Calu3 (cell line): ENCODE results near the gene TCEAL1. TPM values are rescaled to one million over a fixed set of nuclear protein-coding genes. Genes with fewer than 3 reads are reported as not detected.

ENCODE experiments used
- BruUV-seq: library from RNA; stranded (reverse); fragments of 400-500 nt; replicated peaks from 2 replicates; lab custom pipeline; 2021; lab: Mats Ljungman, UMichigan
- CTCF ChIA-PET: fragments of 300-600 bp; sonication (Branson Sonifier 250); formaldehyde crosslinking; loops from one replicate; lab custom pipeline; 2022; ENCODE audit warnings: antibody characterized with exemption; lab: Charles Lee
- DNase-seq: peaks from one replicate; pipeline ENCODE4 v3.0.0; 2022
- H3K27ac Mint-ChIP-seq: one replicate; pipeline ENCODE4 v1.8.0; 2022; ENCODE audit warnings: mixed read lengths; ENCODE audit not compliant: unreplicated experiment
- H3K27me3 Mint-ChIP-seq: one replicate; pipeline ENCODE4 v1.8.0; 2022; ENCODE audit warnings: mixed read lengths; ENCODE audit not compliant: unreplicated experiment
- H3K36me3 Mint-ChIP-seq: one replicate; pipeline ENCODE4 v1.8.0; 2022; ENCODE audit warnings: mild to moderate bottlenecking, moderate library complexity, mixed read lengths; ENCODE audit not compliant: insufficient read depth, unreplicated experiment
- H3K4me1 Mint-ChIP-seq: one replicate; pipeline ENCODE4 v1.8.0; 2022; ENCODE audit warnings: mild to moderate bottlenecking, low read depth, mixed read lengths; ENCODE audit not compliant: unreplicated experiment
- H3K4me3 Mint-ChIP-seq: one replicate; pipeline ENCODE4 v1.8.0; 2022; ENCODE audit warnings: mild to moderate bottlenecking, low read depth, moderate library complexity, mixed read lengths; ENCODE audit not compliant: unreplicated experiment
- H3K9me3 Mint-ChIP-seq: one replicate; pipeline ENCODE4 v1.8.0; 2022; ENCODE audit warnings: low read depth, mixed read lengths; ENCODE audit not compliant: unreplicated experiment
- CTCF ChIP-seq: fragments of 200-600 bp; IDR thresholded peaks from one replicate; pipeline ENCODE4 v1.8.0; 2022; ENCODE audit warnings: antibody characterized with exemption; ENCODE audit not compliant: unreplicated experiment
- intact Hi-C: fragments of 100-400 bp; cut with micrococcal nuclease; formaldehyde crosslinking; loops from one replicate; pipeline ENCODE4 v1.10.0; 2022; ENCODE audit not compliant: unreplicated experiment
- total RNA-seq: library from RNA; stranded (reverse); gene quantifications from 2 replicates; pipeline ENCODE4 v1.2.3, GENCODE V29; 2022

The TCEAL1 gene
- total RNA-seq, 1 experiment from 2014 or later = 16.4 TPM

GRCh38 chrX:103615781-103616371, 12.9 kb upstream of the TCEAL1 start:
- BruUV-seq = no TSS peak
- Mint-ChIP-seq H3K36me3 (no peaks in the 10 kb centered on the region), H3K4me1 (peaks cover 8% of the 10 kb centered on the region), H3K9me3 (peaks cover 3% of the 10 kb centered on the region), H3K27me3 (no peaks in the 10 kb centered on the region), H3K27ac (no peak overlapping the region), H3K4me3 (no peak overlapping the region)
- CTCF ChIA-PET = no interaction called here
- no peak for TF ChIP-seq CTCF
- DNase-seq = no peak
- intact Hi-C loops = no loop called here

- CTCF ChIA-PET = no interaction called here
- no peak overlapping the region for H3K4me3 Mint-ChIP-seq
- no peak for TF ChIP-seq CTCF
- peaks cover 3% of the 10 kb centered on the region for H3K9me3 Mint-ChIP-seq
- intact Hi-C loops = no loop called here
- H3K27ac Mint-ChIP-seq = no peak overlapping the region
- DNase-seq = no peak
- H3K36me3 Mint-ChIP-seq = no peaks in the 10 kb centered on the region
- H3K4me1 Mint-ChIP-seq = peaks cover 8% of the 10 kb centered on the region
- BruUV-seq = no TSS peak
- no peaks in the 10 kb centered on the region for H3K27me3 Mint-ChIP-seq
Measured at GRCh38 chrX:103616676-103617186, 12.0 kb upstream of the TCEAL1 start.

DNA sequence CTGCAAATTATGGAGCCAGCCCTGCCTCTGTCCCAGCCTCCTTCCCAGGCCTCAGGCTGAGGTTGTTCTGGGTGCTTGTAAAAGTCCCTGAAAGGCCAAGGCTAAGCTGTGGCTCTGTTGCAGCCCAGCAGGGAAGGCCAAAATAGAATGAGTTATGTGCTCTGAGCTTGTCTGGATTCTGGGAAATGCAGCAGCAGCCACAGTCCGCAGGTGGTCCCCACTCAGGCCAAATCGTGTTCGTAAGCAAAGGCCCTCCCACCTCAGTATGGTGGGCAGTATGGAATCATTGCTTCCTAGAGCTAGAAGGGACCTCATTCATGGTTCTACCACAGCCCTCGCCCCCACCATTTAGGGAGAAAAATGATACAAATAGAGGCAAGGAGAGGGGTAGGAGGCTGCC, 4.7 kb upstream of the TCEAL1 start:
- Mint-ChIP-seq H3K9me3 (no peaks in the 10 kb centered on the region), H3K27me3 (no peaks in the 10 kb centered on the region), H3K36me3 (peaks cover 12% of the 10 kb centered on the region), H3K4me1 (no peaks in the 10 kb centered on the region), H3K27ac (no peak overlapping the region), H3K4me3 (no peak overlapping the region)
- TF ChIP-seq CTCF = no peak
- DNase-seq = no peak
- CTCF ChIA-PET = no interaction called here
- no TSS peak for BruUV-seq
- intact Hi-C loops = no loop called here

GRCh38 chrX:103626855-103627254, 1.9 kb upstream of the TCEAL1 start:
- no peak overlapping the region for H3K4me3 Mint-ChIP-seq
- peaks cover 9% of the 10 kb centered on the region for H3K4me1 Mint-ChIP-seq
- CTCF ChIA-PET = no interaction called here
- no peak overlapping the region for H3K27ac Mint-ChIP-seq
- DNase-seq = no peak
- H3K9me3 Mint-ChIP-seq = no peaks in the 10 kb centered on the region
- intact Hi-C loops = loop anchor here (5.0 kb wide), 1 partner anchor 60 kb away; the partner anchor contains the start of gene MORF4L2
- no TSS peak for BruUV-seq
- H3K27me3 Mint-ChIP-seq = no peaks in the 10 kb centered on the region
- TF ChIP-seq CTCF = no peak
- H3K36me3 Mint-ChIP-seq = peaks cover 23% of the 10 kb centered on the region
